ENCODE measurements around the gene RBBP9.

The RBBP9 gene

DNA sequence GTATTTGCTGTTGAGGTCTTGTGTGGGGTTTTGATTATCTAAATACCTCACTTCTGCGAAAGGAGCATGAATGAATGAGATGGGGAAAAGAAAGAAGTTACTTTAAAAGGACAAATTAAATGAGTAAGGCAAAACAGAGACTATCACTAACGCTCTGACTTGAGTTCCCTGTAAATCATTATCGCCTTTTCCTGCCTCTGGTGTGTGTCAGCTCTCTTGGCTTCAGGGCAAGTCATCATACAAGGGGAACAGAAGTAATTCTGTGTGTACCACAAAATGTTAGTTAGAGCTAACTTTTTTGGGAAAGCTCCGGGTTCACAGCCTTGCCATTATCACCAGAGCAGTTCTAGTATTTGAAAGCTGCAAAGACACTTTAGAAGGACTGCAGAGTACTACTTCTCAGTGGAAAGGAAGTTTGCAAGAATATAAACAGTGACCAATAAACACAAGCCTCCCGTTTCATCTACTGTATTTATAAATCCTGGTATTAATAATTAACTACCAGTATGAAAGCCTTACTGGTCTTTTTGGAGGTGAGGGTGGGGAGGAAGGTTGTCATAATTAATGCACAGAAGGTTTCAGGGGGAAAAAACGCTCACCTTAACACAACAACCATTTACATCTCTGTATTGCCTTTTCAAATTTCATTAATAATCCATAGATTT lies 31.4 kb downstream of the RBBP9 start:
- TF ChIP-seq, protein P1, sequence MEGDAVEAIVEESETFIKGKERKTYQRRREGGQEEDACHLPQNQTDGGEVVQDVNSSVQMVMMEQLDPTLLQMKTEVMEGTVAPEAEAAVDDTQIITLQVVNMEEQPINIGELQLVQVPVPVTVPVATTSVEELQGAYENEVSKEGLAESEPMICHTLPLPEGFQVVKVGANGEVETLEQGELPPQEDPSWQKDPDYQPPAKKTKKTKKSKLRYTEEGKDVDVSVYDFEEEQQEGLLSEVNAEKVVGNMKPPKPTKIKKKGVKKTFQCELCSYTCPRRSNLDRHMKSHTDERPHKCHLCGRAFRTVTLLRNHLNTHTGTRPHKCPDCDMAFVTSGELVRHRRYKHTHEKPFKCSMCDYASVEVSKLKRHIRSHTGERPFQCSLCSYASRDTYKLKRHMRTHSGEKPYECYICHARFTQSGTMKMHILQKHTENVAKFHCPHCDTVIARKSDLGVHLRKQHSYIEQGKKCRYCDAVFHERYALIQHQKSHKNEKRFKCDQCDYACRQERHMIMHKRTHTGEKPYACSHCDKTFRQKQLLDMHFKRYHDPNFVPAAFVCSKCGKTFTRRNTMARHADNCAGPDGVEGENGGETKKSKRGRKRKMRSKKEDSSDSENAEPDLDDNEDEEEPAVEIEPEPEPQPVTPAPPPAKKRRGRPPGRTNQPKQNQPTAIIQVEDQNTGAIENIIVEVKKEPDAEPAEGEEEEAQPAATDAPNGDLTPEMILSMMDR (conservative IDR thresholded peaks at IDR 0.05; ENCODE audit: low read depth, low read length) = no peak
- DNase-seq (ENCODE audit: low read depth) = no peak
- no peak overlapping the region for H3K4me3 ChIP-seq (ENCODE audit: low read depth, low read length)

DNA sequence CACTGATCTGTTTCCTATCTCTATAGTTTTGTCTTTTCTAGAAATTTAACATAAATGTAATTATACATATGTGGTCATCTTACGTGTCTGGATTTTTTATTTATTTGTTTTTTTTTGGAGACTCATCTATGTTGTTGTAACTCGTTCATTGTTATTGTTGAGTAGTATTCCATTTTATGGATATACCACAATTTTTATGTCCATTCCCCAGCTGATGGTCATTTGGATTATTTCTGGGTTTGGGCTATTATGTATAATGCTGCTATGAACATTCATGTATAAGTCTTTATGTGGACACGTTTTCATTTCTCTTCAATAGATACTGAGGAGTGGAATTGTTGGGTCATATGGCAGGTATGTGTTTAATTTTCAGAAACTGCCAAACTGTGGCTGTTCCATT lies 40.4 kb downstream of the RBBP9 start:
- DNase-seq (ENCODE audit: low read depth) = no peak
- TF ChIP-seq, protein P1 (conservative IDR thresholded peaks at IDR 0.05; ENCODE audit: low read depth, low read length) = no peak
- no peak overlapping the region for H3K4me3 ChIP-seq (ENCODE audit: low read depth, low read length)

- H3K4me3 ChIP-seq (ENCODE audit: low read depth, low read length) = no peak overlapping the region
- DNase-seq (ENCODE audit: low read depth) = peak; percentile 14
- TF ChIP-seq, protein P1 (conservative IDR thresholded peaks at IDR 0.05; ENCODE audit: low read depth, low read length) = no peak
Measured at GRCh38 chr20:18443886-18444285, 53.1 kb downstream of the RBBP9 start.

DNA sequence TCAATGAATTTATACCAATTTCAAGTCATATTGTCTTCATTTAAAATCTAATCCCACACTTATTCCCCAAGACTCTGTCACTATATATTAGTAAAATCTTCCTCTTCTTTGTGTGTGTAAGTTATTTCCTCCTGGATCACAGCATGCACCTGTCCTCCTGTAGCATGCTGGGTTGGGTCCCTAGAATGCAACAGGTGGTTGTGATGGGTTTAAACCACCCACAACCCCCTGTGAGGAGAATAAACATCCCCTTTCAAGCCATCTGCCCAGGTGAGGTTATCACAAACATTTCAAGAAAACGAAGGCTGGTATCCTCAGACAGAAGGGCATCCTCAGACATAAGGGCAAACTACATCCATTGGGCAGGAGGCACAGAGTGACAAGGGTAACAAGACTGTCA lies 56.6 kb downstream of the RBBP9 start:
- TF ChIP-seq, protein P1 (conservative IDR thresholded peaks at IDR 0.05; ENCODE audit: low read depth, low read length) = no peak
- no peak for DNase-seq (ENCODE audit: low read depth)
- no peak overlapping the region for H3K4me3 ChIP-seq (ENCODE audit: low read depth, low read length)

- DNase-seq (ENCODE audit: low read depth) = no peak
- no peak overlapping the region for H3K4me3 ChIP-seq (ENCODE audit: low read depth, low read length)
- TF ChIP-seq, protein P1 (conservative IDR thresholded peaks at IDR 0.05; ENCODE audit: low read depth, low read length) = no peak
Measured at GRCh38 chr20:18436847-18437246, 60.2 kb downstream of the RBBP9 start.
